DND-41 (cell line): ENCODE results near the gene GABBR2.

ENCODE experiments used
- ATAC-seq: fragments of 200-7000 bp; cut with Tn5 transposase; 3 replicates; pipeline ENCODE4 v1.9.1; 2021; ENCODE audit warnings: low read depth; ENCODE audit not compliant: insufficient read depth
- DNase-seq: peaks from one replicate; pipeline ENCODE4 v3.0.0-alpha.2; 2020
- H2AFZ ChIP-seq: 2 replicates; pipeline ENCODE4 v1.6.0; 2012; ENCODE audit warnings: low read depth, low read length
- H3K27ac ChIP-seq: 2 replicates; pipeline ENCODE4 v1.5.1; 2012; ENCODE audit warnings: low read length, inconsistent platforms
- H3K27me3 ChIP-seq: fragments of 200-600 bp; sonication (generic); 2 replicates; pipeline ENCODE4 v1.6.0; 2012; ENCODE audit warnings: low read length, mild to moderate bottlenecking, inconsistent platforms; ENCODE audit not compliant: insufficient read depth, poor library complexity
- H3K36me3 ChIP-seq: 2 replicates; pipeline ENCODE4 v1.5.1; 2012; ENCODE audit warnings: low read length, inconsistent platforms; ENCODE audit not compliant: insufficient read depth
- H3K4me1 ChIP-seq: 2 replicates; pipeline ENCODE4 v1.5.1; 2012; ENCODE audit warnings: mild to moderate bottlenecking, low read length; ENCODE audit not compliant: insufficient read depth
- H3K4me2 ChIP-seq: 2 replicates; pipeline ENCODE4 v1.6.0; 2012; ENCODE audit warnings: mild to moderate bottlenecking, moderate library complexity, low read length, inconsistent platforms; ENCODE audit not compliant: insufficient read depth
- H3K4me3 ChIP-seq, 2 experiments: fragments of 200-600 bp in 1 of 2; shearing (Covaris generic) in 1 of 2; 2 replicates each; pipeline ENCODE4 v1.5.1; 2012 to 2016; ENCODE audit warnings: inconsistent platforms in 2 of 2, low read length in 2 of 2, mild to moderate bottlenecking in 2 of 2, low read depth in 1 of 2, moderate library complexity in 1 of 2
- H3K79me2 ChIP-seq: 2 replicates; pipeline ENCODE4 v1.6.0; 2012; ENCODE audit warnings: low read length, inconsistent platforms; ENCODE audit not compliant: insufficient read depth
- H3K9ac ChIP-seq: 2 replicates; pipeline ENCODE4 v1.6.0; 2012; ENCODE audit warnings: low read depth, mild to moderate bottlenecking, inconsistent platforms, low read length, moderate library complexity
- H3K9me3 ChIP-seq: 2 replicates; pipeline ENCODE4 v1.5.1; 2012; ENCODE audit warnings: low read length, moderate library complexity, mild to moderate bottlenecking, inconsistent platforms; ENCODE audit not compliant: insufficient read depth, severe bottlenecking
- H4K20me1 ChIP-seq: 2 replicates; pipeline ENCODE4 v1.6.0; 2012; ENCODE audit warnings: low read length; ENCODE audit not compliant: insufficient read depth
- CTCF ChIP-seq: IDR thresholded peaks from 2 replicates; pipeline ENCODE4 v1.5.1; 2012; ENCODE audit warnings: borderline replicate concordance, low read length, moderate library complexity, mild to moderate bottlenecking; ENCODE audit not compliant: poor library complexity, severe bottlenecking; ENCODE audit errors: extremely low read depth
- EZH2 ChIP-seq: IDR thresholded peaks from 3 replicates; pipeline ENCODE4 v1.6.1; 2012; ENCODE audit warnings: borderline replicate concordance, low read depth, mild to moderate bottlenecking, moderate library complexity, low read length, inconsistent platforms; ENCODE audit not compliant: severe bottlenecking

Gene GABBR2

GRCh38 chr9:98654247-98654646, 54.5 kb downstream of the GABBR2 start:
- H3K27me3 ChIP-seq = peaks cover 3% of the 10 kb centered on the region
- no peaks in the 10 kb centered on the region for H3K9me3 ChIP-seq
- TF ChIP-seq EZH2 (no peak), CTCF (no peak)
- DNase-seq = no peak
- no peaks in the 10 kb centered on the region for H3K4me1 ChIP-seq
- no peaks in the 10 kb centered on the region for H3K36me3 ChIP-seq
- no peaks in the 10 kb centered on the region for H3K79me2 ChIP-seq
- H4K20me1 ChIP-seq = no peaks in the 10 kb centered on the region
- H3K4me3 ChIP-seq = no peak overlapping the region
- no peak for ATAC-seq
- no peak overlapping the region for H3K9ac ChIP-seq
- no peak overlapping the region for H3K4me2 ChIP-seq
- H3K27ac ChIP-seq = no peak overlapping the region
- H2AFZ ChIP-seq = no peak overlapping the region

- peaks cover 3% of the 10 kb centered on the region for H3K27me3 ChIP-seq
- no peak overlapping the region for H2AFZ ChIP-seq
- DNase-seq = no peak
- no peak for ATAC-seq
- H4K20me1 ChIP-seq = no peaks in the 10 kb centered on the region
- H3K27ac ChIP-seq = no peak overlapping the region
- no peak for TF ChIP-seq CTCF
- no peak for TF ChIP-seq EZH2
- H3K4me2 ChIP-seq = no peak overlapping the region
- no peak overlapping the region for H3K4me3 ChIP-seq
- no peaks in the 10 kb centered on the region for H3K9me3 ChIP-seq
- no peak overlapping the region for H3K9ac ChIP-seq
- H3K4me1 ChIP-seq = no peaks in the 10 kb centered on the region
- no peaks in the 10 kb centered on the region for H3K36me3 ChIP-seq
- H3K79me2 ChIP-seq = no peaks in the 10 kb centered on the region
Observed at GRCh38 chr9:98652741-98653140, 56.0 kb downstream of the GABBR2 start.

- H2AFZ ChIP-seq = no peak overlapping the region
Observed at GRCh38 chr9:98652302-98652701, 56.4 kb downstream of the GABBR2 start.

More at GRCh38 chr9:98652302-98652701, 56.4 kb downstream of the GABBR2 start:
- DNase-seq (no peak), ATAC-seq (no peak)
- H3K27ac ChIP-seq = no peak overlapping the region
- no peaks in the 10 kb centered on the region for H3K36me3 ChIP-seq
- no peak overlapping the region for H3K4me3 ChIP-seq
- H3K9me3 ChIP-seq = no peaks in the 10 kb centered on the region
- peaks cover 3% of the 10 kb centered on the region for H3K27me3 ChIP-seq
- no peaks in the 10 kb centered on the region for H3K79me2 ChIP-seq
- H3K9ac ChIP-seq = no peak overlapping the region
- H4K20me1 ChIP-seq = no peaks in the 10 kb centered on the region
- no peaks in the 10 kb centered on the region for H3K4me1 ChIP-seq
- TF ChIP-seq CTCF (no peak), EZH2 (no peak)
- H3K4me2 ChIP-seq = no peak overlapping the region
